GM12873 (cell line): Measurements from ENCODE around the gene NTPCR.

ENCODE experiments used
- CTCF ChIP-seq: IDR thresholded peaks from 2 replicates; pipeline ENCODE4 v1.5.1; 2012; ENCODE audit warnings: low read depth, mild to moderate bottlenecking, moderate library complexity, low read length, control low read depth; ENCODE audit not compliant: insufficient read depth; ENCODE audit errors: missing control alignments

NTPCR gene

GRCh38 chr1:232950197-232951176, at the start of gene NTPCR:
NTPCR (plus strand) TSS chr1:232950611; CDS start chr1:232950711, 100 bp downstream.
- TF ChIP-seq CTCF, result no peak

GRCh38 chr1:232900818-232901217, 49.6 kb upstream of the NTPCR start:
- TF ChIP-seq CTCF, result no peak

GRCh38 chr1:232901255-232901654, 49.2 kb upstream of the NTPCR start:
- no peak for TF ChIP-seq CTCF

- no peak for TF ChIP-seq CTCF
Observed at GRCh38 chr1:232902774-232903350, 47.5 kb upstream of the NTPCR start.

- no peak for TF ChIP-seq CTCF
Observed at GRCh38 chr1:232904131-232904530, 46.3 kb upstream of the NTPCR start.

- no peak for TF ChIP-seq CTCF
Observed at GRCh38 chr1:232904566-232904965, 45.8 kb upstream of the NTPCR start.

GRCh38 chr1:232905331-232906034, 44.9 kb upstream of the NTPCR start:
- TF ChIP-seq CTCF, result no peak
